Fibroblast of lung (primary cell): Measurements from ENCODE around the gene CAMTA1. TPM values are rescaled to one million over a fixed set of nuclear protein-coding genes. Genes with fewer than 3 reads are reported as not detected.

ENCODE experiments used
- DNase-seq, 2 donors: peaks; one replicate each; pipeline versions ENCODE4 v3.0.0 to v3.0.0-alpha.2; 2010; ENCODE audit warnings: low read depth in 2 of 2
- H2AFZ ChIP-seq: 2 replicates; pipeline ENCODE4 v1.5.1; 2012; ENCODE audit warnings: low read length, control low read depth, inconsistent platforms
- H3K27ac ChIP-seq: 2 replicates; pipeline ENCODE4 v1.5.1; 2011; ENCODE audit warnings: low read length, control low read depth; ENCODE audit not compliant: insufficient read depth
- H3K27me3 ChIP-seq: 2 replicates; pipeline ENCODE4 v1.5.1; 2011; ENCODE audit warnings: mild to moderate bottlenecking, low read length; ENCODE audit not compliant: control insufficient read depth, insufficient read depth
- H3K36me3 ChIP-seq: 2 replicates; pipeline ENCODE4 v1.5.1; 2011; ENCODE audit warnings: low read length; ENCODE audit not compliant: control insufficient read depth, insufficient read depth
- H3K4me1 ChIP-seq: 2 replicates; pipeline ENCODE4 v1.5.1; 2011; ENCODE audit warnings: low read length; ENCODE audit not compliant: control insufficient read depth, insufficient read depth; ENCODE audit errors: extremely low read depth
- H3K4me2 ChIP-seq: 2 replicates; pipeline ENCODE4 v1.5.1; 2011; ENCODE audit warnings: low read length, control low read depth; ENCODE audit not compliant: insufficient read depth; ENCODE audit errors: extremely low read depth
- H3K4me3 ChIP-seq, 4 experiments: fragments of 200-600 bp in 1 of 4; sonication (generic) in 1 of 4; replicated peaks in 1 of 4; 2 replicates each; pipeline ENCODE4 v1.5.1; 2011 to 2016; ENCODE audit warnings: low read length in 4 of 4, low read depth in 3 of 4, mild to moderate bottlenecking in 3 of 4, control low read depth in 2 of 4, inconsistent platforms in 1 of 4, mixed read lengths in 1 of 4; ENCODE audit not compliant: insufficient read depth in 1 of 4; ENCODE audit errors: control extremely low read depth in 1 of 4
- H3K79me2 ChIP-seq: 2 replicates; pipeline ENCODE4 v1.5.1; 2012; ENCODE audit warnings: mild to moderate bottlenecking, low read length, inconsistent platforms; ENCODE audit not compliant: control insufficient read depth, insufficient read depth
- H3K9ac ChIP-seq: 2 replicates; pipeline ENCODE4 v1.5.1; 2011; ENCODE audit warnings: mild to moderate bottlenecking, low read length, control low read depth; ENCODE audit not compliant: insufficient read depth
- H3K9me3 ChIP-seq: 2 replicates; pipeline ENCODE4 v1.5.1; 2012; ENCODE audit warnings: low read depth, low read length; ENCODE audit not compliant: control insufficient read depth, insufficient read depth
- H4K20me1 ChIP-seq: 2 replicates; pipeline ENCODE4 v1.5.1; 2011; ENCODE audit warnings: low read length; ENCODE audit not compliant: control insufficient read depth, insufficient read depth; ENCODE audit errors: extremely low read depth
- EZH2 ChIP-seq: IDR thresholded peaks from 2 replicates; pipeline ENCODE4 v1.5.1; 2012; ENCODE audit warnings: low read length, control low read depth, mild to moderate bottlenecking; ENCODE audit errors: missing control alignments
- polyA plus RNA-seq, 2 donors: library from polyadenylated mRNA; depleted of rRNA in 1 of 2; stranded (reverse) in 1 of 2; unstranded in 1 of 2; fragments of >200 nt; gene quantifications; 2 replicates each; pipeline ENCODE4 v1.2.1, GENCODE V29; 2011 to 2012; ENCODE audit warnings: missing spikeins in 1 of 2
- total RNA-seq: library from RNA; depleted of rRNA; stranded (reverse); fragments of >200 nt; gene quantifications from 2 replicates; pipeline ENCODE4 v1.2.1, GENCODE V29; 2014
- TF ChIP-seq, protein P1 (sequence below), 2 donors: IDR thresholded peaks in 1 of 2; conservative IDR thresholded peaks in 1 of 2; 1 replicate in 1 of 2; 2 replicates in 1 of 2; pipeline ENCODE4 v1.5.1; 2011 to 2012; ENCODE audit warnings: low read length in 2 of 2, control low read depth in 1 of 2, inconsistent platforms in 1 of 2, low read depth in 1 of 2, mild to moderate bottlenecking in 1 of 2

CAMTA1 gene
- total and polyA plus RNA-seq, 2 donors (not counting 1 experiment from before 2014, with no cell fraction given) = 47.6 to 86.0 TPM

DNA sequence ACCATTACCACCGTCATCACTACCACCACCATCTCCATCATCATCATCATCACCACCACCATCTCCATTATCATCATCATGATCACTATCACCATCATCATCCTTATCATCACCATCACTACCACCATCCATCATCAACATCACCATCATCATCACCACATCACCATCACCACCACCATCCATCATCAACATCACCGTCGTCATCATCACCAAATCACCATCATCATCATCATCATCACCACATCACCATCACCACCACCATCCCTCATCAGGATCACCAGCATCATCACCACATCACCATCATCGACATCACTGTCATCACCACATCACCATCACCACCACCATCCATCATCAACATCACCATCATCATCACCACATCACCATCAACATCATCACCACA is 782.8 kb downstream of the CAMTA1 start:
- no peaks in the 10 kb centered on the region for H3K27me3 ChIP-seq
- TF ChIP-seq, protein P1, sequence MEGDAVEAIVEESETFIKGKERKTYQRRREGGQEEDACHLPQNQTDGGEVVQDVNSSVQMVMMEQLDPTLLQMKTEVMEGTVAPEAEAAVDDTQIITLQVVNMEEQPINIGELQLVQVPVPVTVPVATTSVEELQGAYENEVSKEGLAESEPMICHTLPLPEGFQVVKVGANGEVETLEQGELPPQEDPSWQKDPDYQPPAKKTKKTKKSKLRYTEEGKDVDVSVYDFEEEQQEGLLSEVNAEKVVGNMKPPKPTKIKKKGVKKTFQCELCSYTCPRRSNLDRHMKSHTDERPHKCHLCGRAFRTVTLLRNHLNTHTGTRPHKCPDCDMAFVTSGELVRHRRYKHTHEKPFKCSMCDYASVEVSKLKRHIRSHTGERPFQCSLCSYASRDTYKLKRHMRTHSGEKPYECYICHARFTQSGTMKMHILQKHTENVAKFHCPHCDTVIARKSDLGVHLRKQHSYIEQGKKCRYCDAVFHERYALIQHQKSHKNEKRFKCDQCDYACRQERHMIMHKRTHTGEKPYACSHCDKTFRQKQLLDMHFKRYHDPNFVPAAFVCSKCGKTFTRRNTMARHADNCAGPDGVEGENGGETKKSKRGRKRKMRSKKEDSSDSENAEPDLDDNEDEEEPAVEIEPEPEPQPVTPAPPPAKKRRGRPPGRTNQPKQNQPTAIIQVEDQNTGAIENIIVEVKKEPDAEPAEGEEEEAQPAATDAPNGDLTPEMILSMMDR (conservative IDR thresholded peaks at IDR 0.05 in 1 of 2, IDR thresholded peaks at IDR 0.05 in 1 of 2; ENCODE audit: low read depth in 1 of 2, low read length in 2 of 2) = no peak
- no peak for TF ChIP-seq EZH2
- no peak overlapping the region for H3K27ac ChIP-seq
- no peak overlapping the region for H2AFZ ChIP-seq
- no peaks in the 10 kb centered on the region for H4K20me1 ChIP-seq
- H3K9me3 ChIP-seq = peaks cover 1% of the 10 kb centered on the region
- H3K4me2 ChIP-seq = no peak overlapping the region
- DNase-seq = no peak
- H3K4me3 ChIP-seq = no peak overlapping the region
- H3K4me1 ChIP-seq = no peaks in the 10 kb centered on the region
- no peak overlapping the region for H3K9ac ChIP-seq
- H3K36me3 ChIP-seq = no peaks in the 10 kb centered on the region
- no peaks in the 10 kb centered on the region for H3K79me2 ChIP-seq

DNA sequence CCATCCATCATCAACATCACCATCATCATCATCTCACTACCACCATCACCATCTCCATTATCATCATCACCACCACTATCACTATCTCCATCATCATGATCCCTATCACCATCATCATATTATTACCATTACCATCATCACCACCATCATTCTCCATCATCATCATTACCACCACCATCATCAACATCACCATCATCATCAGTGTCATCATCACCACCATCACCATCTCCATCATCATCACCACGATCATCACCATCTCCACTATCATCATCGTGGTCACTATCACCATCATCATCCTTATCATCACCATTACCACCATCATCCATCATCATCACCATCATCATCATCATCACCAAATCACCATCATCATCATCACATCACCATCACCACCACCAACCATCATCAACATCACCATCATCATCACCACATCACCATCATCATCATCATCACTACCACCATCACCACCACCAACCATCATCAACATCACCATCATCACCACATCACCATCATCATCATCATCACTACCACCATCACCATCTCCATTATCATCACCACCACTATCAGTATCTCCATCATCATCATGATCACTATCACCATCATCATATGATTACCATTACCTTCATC is 783.8 kb downstream of the CAMTA1 start:
- Histone ChIP-seq H2AFZ (no peak overlapping the region), H3K4me1 (no peaks in the 10 kb centered on the region)

DNA sequence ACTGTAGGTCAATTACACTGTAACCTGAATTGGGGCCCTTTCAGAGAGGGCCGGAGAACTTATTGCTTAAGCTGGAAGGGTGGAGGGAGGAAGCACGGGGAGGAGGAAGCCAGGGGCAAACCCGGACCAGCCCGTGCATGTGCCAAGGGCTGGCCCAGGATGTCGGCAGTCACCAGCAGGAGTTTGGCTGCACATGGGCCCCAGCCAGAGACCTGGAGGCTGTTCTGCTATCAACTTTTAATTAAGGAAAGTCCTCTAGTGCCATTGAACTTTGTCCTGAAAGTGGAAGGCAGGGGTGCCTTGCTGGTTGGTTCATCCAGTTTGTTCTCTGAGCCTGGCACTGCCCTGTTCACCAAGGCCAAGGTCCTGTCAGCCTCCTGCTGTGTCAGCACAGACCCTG is 785.1 kb downstream of the CAMTA1 start:
- Histone ChIP-seq H3K4me3 (no peak overlapping the region), H3K9ac (no peak overlapping the region), H3K4me1 (no peaks in the 10 kb centered on the region), H2AFZ (no peak overlapping the region), H3K9me3 (peaks cover 1% of the 10 kb centered on the region), H3K27ac (no peak overlapping the region), H3K4me2 (no peak overlapping the region), H3K27me3 (no peaks in the 10 kb centered on the region), H3K36me3 (no peaks in the 10 kb centered on the region), H3K79me2 (no peaks in the 10 kb centered on the region), H4K20me1 (no peaks in the 10 kb centered on the region)
- DNase-seq = no peak
- TF ChIP-seq, protein P1 (conservative IDR thresholded peaks at IDR 0.05 in 1 of 2, IDR thresholded peaks at IDR 0.05 in 1 of 2; ENCODE audit: low read depth in 1 of 2, low read length in 2 of 2) = no peak
- no peak for TF ChIP-seq EZH2

More for the DNA sequence above, 783.8 kb downstream of the CAMTA1 start:
- H3K27me3 ChIP-seq = no peaks in the 10 kb centered on the region
- H3K27ac ChIP-seq = no peak overlapping the region
- H3K4me2 ChIP-seq = no peak overlapping the region
- TF ChIP-seq, protein P1 (conservative IDR thresholded peaks at IDR 0.05 in 1 of 2, IDR thresholded peaks at IDR 0.05 in 1 of 2; ENCODE audit: low read depth in 1 of 2, low read length in 2 of 2) = no peak
- TF ChIP-seq EZH2 = no peak
- H4K20me1 ChIP-seq = no peaks in the 10 kb centered on the region
- DNase-seq = no peak
- H3K36me3 ChIP-seq = no peaks in the 10 kb centered on the region
- H3K79me2 ChIP-seq = no peaks in the 10 kb centered on the region
- H3K4me3 ChIP-seq = no peak overlapping the region
- peaks cover 1% of the 10 kb centered on the region for H3K9me3 ChIP-seq
- H3K9ac ChIP-seq = no peak overlapping the region
